Fibroblast of lung (primary cell): Measurements from ENCODE around the gene PRUNE2.
A peak's percentile ranks its signal among the peaks of the same experiment; 100 is the strongest.

Experiments used
- CTCF ChIP-seq, 2 donors: IDR thresholded peaks in 1 of 2; conservative IDR thresholded peaks in 1 of 2; 1 replicate in 1 of 2; 2 replicates in 1 of 2; pipeline ENCODE4 v1.5.1; 2011 to 2012; ENCODE audit warnings: low read length in 2 of 2, control low read depth in 1 of 2, inconsistent platforms in 1 of 2, low read depth in 1 of 2, mild to moderate bottlenecking in 1 of 2
- EZH2 ChIP-seq: IDR thresholded peaks from 2 replicates; pipeline ENCODE4 v1.5.1; 2012; ENCODE audit warnings: low read length, control low read depth, mild to moderate bottlenecking; ENCODE audit errors: missing control alignments

DNA sequence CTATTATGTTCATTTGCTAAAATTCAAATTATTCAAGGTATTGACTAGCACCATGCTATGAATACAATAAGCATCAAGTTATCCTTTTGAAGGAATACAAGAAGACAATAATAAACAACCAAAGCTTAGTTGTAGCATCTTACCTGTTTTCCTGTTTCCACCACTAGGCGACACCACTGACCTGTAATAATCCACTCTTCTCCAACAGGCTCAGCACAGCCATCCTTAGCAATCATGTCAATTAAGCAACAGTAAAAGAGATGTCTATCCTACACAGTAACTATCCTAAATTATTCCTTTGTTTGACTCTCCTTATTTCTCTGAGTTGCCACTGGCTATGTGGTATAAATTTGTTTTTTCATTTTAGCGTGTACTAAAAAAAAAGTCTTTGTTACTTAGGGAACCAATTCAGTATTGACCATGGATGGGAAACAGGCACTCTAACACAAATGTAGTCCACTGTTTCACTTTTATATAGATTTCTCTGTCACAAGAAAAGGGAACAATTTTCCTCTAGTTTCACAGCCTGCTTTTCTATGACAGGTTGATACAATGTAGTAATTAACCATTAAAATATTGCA, 95.4 kb downstream of the PRUNE2 start:
- TF ChIP-seq EZH2 (no peak), CTCF (conservative IDR thresholded peaks at IDR 0.05 in 1 of 2, IDR thresholded peaks at IDR 0.05 in 1 of 2; ENCODE audit: low read depth in 1 of 2, low read length in 2 of 2) (peak; percentile 95 to 96)
